Kidney tubule cell (primary cell): ENCODE measurements around the gene FGF18.
"Not testable (repeated sequence)": the region's sequence is repeated elsewhere in the genome, so short reads cannot be mapped to it uniquely, and the experiment has no call there.

Source experiments
- DNase-seq: peaks from one replicate; pipeline ENCODE4 v3.0.0-alpha.2; 2018; ENCODE audit warnings: low spot score

FGF18 gene

GRCh38 chr5:171497494-171497893 is 78.0 kb downstream of the FGF18 start:
- not testable (repeated sequence) for DNase-seq

GRCh38 chr5:171498166-171498565 is 78.7 kb downstream of the FGF18 start:
- no peak for DNase-seq

GRCh38 chr5:171499611-171500010 is 80.2 kb downstream of the FGF18 start:
- no peak for DNase-seq

- no peak for DNase-seq
These were observed 86.1 kb downstream of the FGF18 start for GRCh38 chr5:171505473-171506043.

GRCh38 chr5:171506951-171507350 is 87.5 kb downstream of the FGF18 start:
- no peak for DNase-seq
